Trophoblast cell (in vitro differentiated cells and primary cell): ENCODE data around the gene HDC.

Source experiments
- DNase-seq, 2 donors: peaks; one replicate each; pipeline ENCODE4 v3.0.0-alpha.2; 2016
- H2AFZ ChIP-seq: 2 replicates; pipeline ENCODE4 v1.6.1; 2013; ENCODE audit warnings: low read length, moderate library complexity, mild to moderate bottlenecking; ENCODE audit not compliant: insufficient read depth, poor library complexity
- H2AK5ac ChIP-seq: 2 replicates; pipeline ENCODE4 v1.6.1; 2013; ENCODE audit warnings: mild to moderate bottlenecking, low read length
- H2BK120ac ChIP-seq: 2 replicates; pipeline ENCODE4 v1.6.1; 2013; ENCODE audit warnings: low read length, mild to moderate bottlenecking, moderate library complexity; ENCODE audit not compliant: insufficient read depth, poor library complexity
- H2BK12ac ChIP-seq: 2 replicates; pipeline ENCODE4 v1.6.1; 2013; ENCODE audit warnings: mild to moderate bottlenecking, low read length, moderate library complexity
- H2BK5ac ChIP-seq: 2 replicates; pipeline ENCODE4 v1.6.1; 2013; ENCODE audit warnings: low read length, low read depth, moderate library complexity, mild to moderate bottlenecking; ENCODE audit not compliant: poor library complexity
- H3K14ac ChIP-seq: 2 replicates; pipeline ENCODE4 v1.6.1; 2013; ENCODE audit warnings: mild to moderate bottlenecking, low read length
- H3K18ac ChIP-seq: 2 replicates; pipeline ENCODE4 v1.6.1; 2013; ENCODE audit warnings: mild to moderate bottlenecking, low read length
- H3K23ac ChIP-seq: 2 replicates; pipeline ENCODE4 v1.6.1; 2013; ENCODE audit warnings: low read length
- H3K27ac ChIP-seq: 2 replicates; pipeline ENCODE4 v1.5.1; 2013; ENCODE audit warnings: low read depth, mild to moderate bottlenecking, inconsistent platforms, low read length, moderate library complexity
- H3K27me3 ChIP-seq: 2 replicates; pipeline ENCODE4 v1.6.1; 2013; ENCODE audit warnings: inconsistent platforms, mild to moderate bottlenecking, low read length, moderate library complexity; ENCODE audit not compliant: insufficient read depth
- H3K36me3 ChIP-seq, 2 experiments: 1 replicate in 1 of 2; 2 replicates in 1 of 2; pipeline ENCODE4 v1.6.1; 2013; ENCODE audit warnings: low read length in 2 of 2, mild to moderate bottlenecking in 2 of 2, moderate library complexity in 1 of 2; ENCODE audit not compliant: insufficient read depth in 2 of 2, control insufficient read depth in 1 of 2
- H3K4ac ChIP-seq: 2 replicates; pipeline ENCODE4 v1.6.1; 2013; ENCODE audit warnings: low read depth, mild to moderate bottlenecking, low read length, moderate library complexity
- H3K4me1 ChIP-seq, 2 experiments: 1 replicate in 1 of 2; 2 replicates in 1 of 2; pipeline ENCODE4 v1.6.1; 2013; ENCODE audit warnings: low read length in 2 of 2, mild to moderate bottlenecking in 2 of 2, moderate library complexity in 1 of 2; ENCODE audit not compliant: insufficient read depth in 2 of 2, control insufficient read depth in 1 of 2
- H3K4me2 ChIP-seq: 2 replicates; pipeline ENCODE4 v1.6.1; 2013; ENCODE audit warnings: inconsistent platforms, mild to moderate bottlenecking, low read length, moderate library complexity
- H3K4me3 ChIP-seq: 2 replicates; pipeline ENCODE4 v1.5.1; 2013; ENCODE audit warnings: mild to moderate bottlenecking, low read depth, low read length, inconsistent platforms
- H3K79me1 ChIP-seq: one replicate; pipeline ENCODE4 v1.6.1; 2013; ENCODE audit warnings: low read length
- H3K79me2 ChIP-seq: 2 replicates; pipeline ENCODE4 v1.6.1; 2013; ENCODE audit warnings: low read length, mild to moderate bottlenecking; ENCODE audit not compliant: control insufficient read depth, insufficient read depth, poor library complexity
- H3K9ac ChIP-seq: 2 replicates; pipeline ENCODE4 v1.6.1; 2013; ENCODE audit warnings: mild to moderate bottlenecking, low read length
- H3K9me3 ChIP-seq: 2 replicates; pipeline ENCODE4 v1.6.1; 2013; ENCODE audit warnings: low read depth, mild to moderate bottlenecking, control low read depth, inconsistent platforms, low read length; ENCODE audit not compliant: insufficient read depth
- H4K12ac ChIP-seq: 2 replicates; pipeline ENCODE4 v1.6.1; 2013; ENCODE audit warnings: low read depth, mild to moderate bottlenecking, low read length, moderate library complexity
- H4K8ac ChIP-seq: 2 replicates; pipeline ENCODE4 v1.6.1; 2013; ENCODE audit warnings: low read depth, mild to moderate bottlenecking, low read length, moderate library complexity
- H4K91ac ChIP-seq: one replicate; pipeline ENCODE4 v1.6.1; 2013; ENCODE audit warnings: low read depth, mild to moderate bottlenecking, low read length, moderate library complexity
- WGBS: extraction: QIAGEN DNeasy Blood & Tissue Kit; methylation state at CpG from one replicate; pipeline ENCODE4 v1.1.7; 2013; ENCODE audit warnings: missing lambda C conversion rate; ENCODE audit not compliant: insufficient read length, insufficient coverage; ENCODE audit errors: extremely low coverage; 5-methylcytosine and 5-hydroxymethylcytosine counted together

Gene HDC

GRCh38 chr15:50206020-50206419, 59.5 kb downstream of the HDC start:
- H3K4me3 ChIP-seq, result no peak overlapping the region
- H3K27me3 ChIP-seq, result no peaks in the 10 kb centered on the region
- peaks cover 12% of the 10 kb centered on the region in 2 experiments for H3K4me1 ChIP-seq
- no peak overlapping the region for H4K91ac ChIP-seq
- H2AFZ ChIP-seq, result no peak overlapping the region
- H3K9ac ChIP-seq, result no peak overlapping the region
- H4K12ac ChIP-seq, result no peak overlapping the region
- no peak overlapping the region for H4K8ac ChIP-seq
- no peak overlapping the region for H2BK12ac ChIP-seq
- H3K79me2 ChIP-seq, result peaks cover 2% of the 10 kb centered on the region
- H3K36me3 ChIP-seq, result no peaks in the 10 kb centered on the region
- no peak overlapping the region for H3K4ac ChIP-seq
- DNase-seq, result no peak
- no peak overlapping the region for H3K14ac ChIP-seq
- H3K4me2 ChIP-seq, result no peak overlapping the region
- no peak overlapping the region for H3K23ac ChIP-seq
- H3K79me1 ChIP-seq, result peaks cover 8% of the 10 kb centered on the region
- no peak overlapping the region for H2AK5ac ChIP-seq
- H2BK5ac ChIP-seq, result no peak overlapping the region
- H3K27ac ChIP-seq, result no peak overlapping the region
- H2BK120ac ChIP-seq, result no peak overlapping the region
- no peak overlapping the region for H3K18ac ChIP-seq
- WGBS, result no CpG with 5 or more reads among the region's 5 CpGs
- H3K9me3 ChIP-seq, result no peaks in the 10 kb centered on the region

GRCh38 chr15:50202003-50202402, 63.5 kb downstream of the HDC start:
- Histone ChIP-seq H3K14ac (no peak overlapping the region), H3K23ac (no peak overlapping the region), H3K79me2 (no peaks in the 10 kb centered on the region), H2BK5ac (no peak overlapping the region), H2AFZ (no peak overlapping the region), H3K9me3 (no peaks in the 10 kb centered on the region), H3K27ac (no peak overlapping the region), H2BK120ac (no peak overlapping the region), H3K4me3 (no peak overlapping the region), H2BK12ac (no peak overlapping the region), H4K12ac (no peak overlapping the region), H3K4me1 (no peaks in the 10 kb centered on the region), H4K91ac (no peak overlapping the region), H3K79me1 (no peaks in the 10 kb centered on the region), H3K4me2 (no peak overlapping the region), H3K9ac (no peak overlapping the region), H3K4ac (no peak overlapping the region), H3K18ac (no peak overlapping the region), H4K8ac (no peak overlapping the region), H3K36me3 (no peaks in the 10 kb centered on the region), H3K27me3 (no peaks in the 10 kb centered on the region), H2AK5ac (no peak overlapping the region)
- no peak for DNase-seq

- H3K27me3 ChIP-seq, result no peaks in the 10 kb centered on the region
- no peak overlapping the region for H3K4me2 ChIP-seq
- no peak overlapping the region for H3K14ac ChIP-seq
- WGBS, result no CpG with 5 or more reads among the region's 6 CpGs
- no peak overlapping the region for H3K4ac ChIP-seq
- H3K4me1 ChIP-seq, result no peaks in the 10 kb centered on the region
- H3K18ac ChIP-seq, result no peak overlapping the region
- no peak overlapping the region for H4K8ac ChIP-seq
- H3K9me3 ChIP-seq, result no peaks in the 10 kb centered on the region
- H3K23ac ChIP-seq, result no peak overlapping the region
- H2AFZ ChIP-seq, result no peak overlapping the region
- H3K27ac ChIP-seq, result no peak overlapping the region
- H3K36me3 ChIP-seq, result no peaks in the 10 kb centered on the region
- no peak for DNase-seq
- H2AK5ac ChIP-seq, result no peak overlapping the region
- no peaks in the 10 kb centered on the region for H3K79me1 ChIP-seq
- no peak overlapping the region for H3K9ac ChIP-seq
- no peak overlapping the region for H4K12ac ChIP-seq
- H4K91ac ChIP-seq, result no peak overlapping the region
- no peak overlapping the region for H2BK12ac ChIP-seq
- no peak overlapping the region for H2BK120ac ChIP-seq
- H3K4me3 ChIP-seq, result no peak overlapping the region
- no peaks in the 10 kb centered on the region for H3K79me2 ChIP-seq
- no peak overlapping the region for H2BK5ac ChIP-seq
These were observed 72.5 kb downstream of the HDC start for GRCh38 chr15:50192926-50193620.

- no peak overlapping the region for H2BK5ac ChIP-seq
- no peak overlapping the region for H3K4me2 ChIP-seq
- H3K14ac ChIP-seq, result no peak overlapping the region
- H3K23ac ChIP-seq, result no peak overlapping the region
- H4K8ac ChIP-seq, result no peak overlapping the region
- no peak overlapping the region for H4K12ac ChIP-seq
- no peak overlapping the region for H3K4ac ChIP-seq
- no peaks in the 10 kb centered on the region for H3K79me1 ChIP-seq
- no peak overlapping the region for H4K91ac ChIP-seq
- H3K4me1 ChIP-seq, result no peaks in the 10 kb centered on the region
- no peak overlapping the region for H2BK12ac ChIP-seq
- no peaks in the 10 kb centered on the region for H3K79me2 ChIP-seq
- H3K18ac ChIP-seq, result no peak overlapping the region
- H3K9me3 ChIP-seq, result no peaks in the 10 kb centered on the region
- H3K27me3 ChIP-seq, result no peaks in the 10 kb centered on the region
- no peak overlapping the region for H2AFZ ChIP-seq
- H3K36me3 ChIP-seq, result no peaks in the 10 kb centered on the region
- H3K9ac ChIP-seq, result no peak overlapping the region
- no peak overlapping the region for H3K27ac ChIP-seq
- no peak for DNase-seq
- no peak overlapping the region for H2AK5ac ChIP-seq
- no CpG with 5 or more reads among the region's 1 CpG for WGBS
- H3K4me3 ChIP-seq, result no peak overlapping the region
- no peak overlapping the region for H2BK120ac ChIP-seq
These were observed 73.4 kb downstream of the HDC start for GRCh38 chr15:50192164-50192563.
